WTC11 (cell line): Measurements from ENCODE around the gene MAP1LC3A.

Source experiments
- CTCF ChIP-seq: fragments of 200-600 bp; IDR thresholded peaks from 2 replicates; pipeline ENCODE4 v1.8.0; 2022; ENCODE audit warnings: antibody characterized with exemption
- E2F1 ChIP-seq: sonication (generic); formaldehyde crosslinking; IDR thresholded peaks from 2 replicates; pipeline ENCODE4 v1.8.0; 2022; ENCODE audit warnings: mild to moderate bottlenecking, missing genetic modification reagents
- ZBTB21 ChIP-seq: sonication (generic); formaldehyde crosslinking; IDR thresholded peaks from 2 replicates; pipeline ENCODE4 v1.8.1; 2023; ENCODE audit warnings: mild to moderate bottlenecking, missing genetic modification reagents, borderline replicate concordance

DNA sequence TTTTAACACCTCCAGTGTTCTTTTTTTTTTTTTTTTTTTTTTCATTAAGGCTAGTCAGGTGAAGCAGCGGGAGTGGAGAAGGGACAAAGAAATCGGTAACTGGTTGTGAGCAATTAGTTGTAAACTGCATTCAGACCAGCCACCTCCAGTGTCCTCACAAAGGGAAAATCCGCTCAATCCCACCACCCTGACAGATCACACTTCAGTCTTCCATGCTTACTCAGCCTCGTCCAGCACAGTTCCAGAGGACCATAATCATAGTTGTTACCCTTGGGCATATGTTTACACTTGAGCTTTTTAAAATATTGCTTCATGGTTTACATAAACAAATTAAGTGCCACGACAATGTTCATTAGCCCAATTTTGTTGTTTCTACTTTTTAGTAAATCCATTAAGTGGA lies 32.1 kb upstream of the MAP1LC3A start:
- TF ChIP-seq CTCF = no peak
- no peak for TF ChIP-seq ZBTB21
- TF ChIP-seq E2F1 (CRISPR knock-in tag) = no peak
